HepG2 (cell line): Measurements from ENCODE around the gene ZMYND8. TPM values are rescaled to one million over a fixed set of nuclear protein-coding genes. Genes with fewer than 3 reads are reported as not detected.
A peak's percentile ranks its signal among the peaks of the same experiment; 100 is the strongest.

Source experiments
- AHR ChIP-seq: IDR thresholded peaks from 2 replicates; pipeline ENCODE4 v1.6.1; 2018; ENCODE audit warnings: missing genetic modification reagents, missing compliant biosample characterization
- CENPBD1 ChIP-seq: sonication (generic); formaldehyde crosslinking; IDR thresholded peaks from 2 replicates; pipeline ENCODE4 v1.8.0; 2022; ENCODE audit warnings: missing genetic modification reagents, low read depth, mild to moderate bottlenecking, borderline replicate concordance
- CHD4 ChIP-seq: fragments of 200-600 bp; sonication (generic); IDR thresholded peaks from 2 replicates; pipeline ENCODE4 v1.7.0; 2017; ENCODE audit warnings: mild to moderate bottlenecking, low read length, borderline replicate concordance
- FOSL1 ChIP-seq: sonication (generic); formaldehyde crosslinking; IDR thresholded peaks from 2 replicates; pipeline ENCODE4 v1.9.0; 2021; ENCODE audit warnings: missing genetic modification reagents, borderline replicate concordance
- FOXM1 ChIP-seq: sonication (generic); formaldehyde crosslinking; IDR thresholded peaks from 2 replicates; pipeline ENCODE4 v1.5.0; 2020; ENCODE audit warnings: missing genetic modification reagents
- GPBP1L1 ChIP-seq: sonication (generic); formaldehyde crosslinking; IDR thresholded peaks from 2 replicates; pipeline ENCODE4 v1.5.0; 2020; ENCODE audit warnings: mild to moderate bottlenecking, missing genetic modification reagents
- HNF1A ChIP-seq, 2 experiments: sonication (generic) in 1 of 2; formaldehyde crosslinking in 1 of 2; IDR thresholded peaks; 2 replicates each; pipeline versions ENCODE4 v1.4.0 to v1.6.1; 2016 to 2020; ENCODE audit warnings: borderline replicate concordance in 1 of 2, low read depth in 1 of 2, mild to moderate bottlenecking in 1 of 2, missing genetic modification reagents in 1 of 2
- HNF4G ChIP-seq, 2 experiments: sonication (generic) in 1 of 2; formaldehyde crosslinking in 1 of 2; IDR thresholded peaks; 2 replicates each; pipeline versions ENCODE4 v1.4.0 to v1.6.1; 2011 to 2020; ENCODE audit warnings: borderline replicate concordance in 2 of 2, low read depth in 2 of 2, mild to moderate bottlenecking in 2 of 2, low read length in 1 of 2, missing genetic modification reagents in 1 of 2, moderate library complexity in 1 of 2
- HOXA5 ChIP-seq: sonication (generic); formaldehyde crosslinking; IDR thresholded peaks from 2 replicates; pipeline ENCODE4 v1.4.0; 2020; ENCODE audit warnings: missing genetic modification reagents
- KDM6A ChIP-seq: IDR thresholded peaks from 2 replicates; pipeline ENCODE4 v1.6.1; 2016; ENCODE audit warnings: low read depth
- KLF9 ChIP-seq: IDR thresholded peaks from 2 replicates; pipeline ENCODE4 v1.6.1; 2016; ENCODE audit warnings: low read depth
- NCOA5 ChIP-seq: sonication (generic); formaldehyde crosslinking; IDR thresholded peaks from 2 replicates; pipeline ENCODE4 v1.4.0; 2020; ENCODE audit warnings: missing genetic modification reagents
- PRDM4 ChIP-seq: sonication (generic); formaldehyde crosslinking; IDR thresholded peaks from 2 replicates; pipeline ENCODE4 v1.9.0; 2021; ENCODE audit warnings: missing genetic modification reagents, borderline replicate concordance
- RBFOX2 ChIP-seq: fragments of 200-400 bp; formaldehyde crosslinking; IDR thresholded peaks from 2 replicates; pipeline ENCODE4 v1.6.1; 2017; ENCODE audit warnings: low read depth, mild to moderate bottlenecking, low read length
- SMARCE1 ChIP-seq: fragments of 450-650 bp; IDR thresholded peaks from 2 replicates; pipeline ENCODE4 v1.6.1; 2017; ENCODE audit warnings: borderline replicate concordance
- ZFP82 ChIP-seq: sonication (generic); formaldehyde crosslinking; IDR thresholded peaks from 2 replicates; pipeline ENCODE4 v1.5.1; 2020; ENCODE audit warnings: mild to moderate bottlenecking, missing genetic modification reagents, borderline replicate concordance
- ZNF205 ChIP-seq: IDR thresholded peaks from 2 replicates; pipeline ENCODE4 v1.6.1; 2018; ENCODE audit warnings: missing biosample characterization, missing genetic modification reagents
- ZNF589 ChIP-seq: sonication (generic); formaldehyde crosslinking; conservative IDR thresholded peaks from 2 replicates; pipeline ENCODE4 v1.8.0; 2022; ENCODE audit warnings: mild to moderate bottlenecking, moderate library complexity, missing genetic modification reagents
- ZNF781 ChIP-seq: sonication (generic); formaldehyde crosslinking; IDR thresholded peaks from 2 replicates; pipeline ENCODE4 v1.5.1; 2020; ENCODE audit warnings: borderline replicate concordance, mild to moderate bottlenecking, missing genetic modification reagents; ENCODE audit errors: not compliant biosample characterization
- ZNF850 ChIP-seq: sonication (generic); formaldehyde crosslinking; conservative IDR thresholded peaks from 2 replicates; pipeline ENCODE4 v1.9.0; 2021; ENCODE audit warnings: mild to moderate bottlenecking, missing genetic modification reagents
- ZSCAN22 ChIP-seq: sonication (generic); formaldehyde crosslinking; IDR thresholded peaks from 2 replicates; pipeline ENCODE4 v1.4.0; 2020; ENCODE audit warnings: mild to moderate bottlenecking, missing genetic modification reagents
- polyA plus RNA-seq, 8 experiments: library from polyadenylated mRNA; depleted of rRNA in 3 of 8; stranded (reverse) in 7 of 8; unstranded in 1 of 8; fragments of >200 nt; fragmentation: Illumina TruSeq in 4 of 8; extraction: Trizol in 4 of 8; gene quantifications; 2 replicates each; pipeline versions ENCODE4 v1.2.1 to v1.2.3, GENCODE V29; 2011 to 2016; ENCODE audit warnings: low read depth in 4 of 8, missing spikeins in 1 of 8, mixed read lengths in 1 of 8; ENCODE audit not compliant: insufficient read depth in 1 of 8
- total RNA-seq, 5 experiments: library from RNA; depleted of rRNA; stranded (reverse); fragments of >200 nt; fragmentation: Illumina TruSeq; extraction: Trizol; gene quantifications; 2 replicates each; pipeline ENCODE4 v1.2.3, GENCODE V29; 2016; ENCODE audit warnings: low read depth in 1 of 5

Gene ZMYND8
- total and polyA plus RNA-seq, 2 of the 13 experiments (the other 11 are each of a cell fraction or from before 2014, with no cell fraction given): 53.9 to 84.7 TPM

- TF ChIP-seq PRDM4 (CRISPR knock-in tag): no peak
- no peak for TF ChIP-seq CENPBD1 (CRISPR knock-in tag)
- no peak; the same call in 1 of the 2 replicates for TF ChIP-seq ZFP82 (CRISPR knock-in tag)
- TF ChIP-seq RBFOX2: peak; percentile 44
- no peak for TF ChIP-seq ZSCAN22 (CRISPR knock-in tag)
- no peak for TF ChIP-seq FOSL1
- no peak for TF ChIP-seq GPBP1L1 (CRISPR knock-in tag)
- TF ChIP-seq NCOA5 (CRISPR knock-in tag): no peak
- TF ChIP-seq ZNF781 (CRISPR knock-in tag): no peak
- no peak for TF ChIP-seq ZNF589
- TF ChIP-seq KDM6A: no peak
- no peak for TF ChIP-seq FOXM1 (CRISPR knock-in tag)
- TF ChIP-seq HNF4G (IDR thresholded peaks at IDR 0.05; ENCODE audit: borderline replicate concordance, low read depth, low read length): no peak
- no peak for TF ChIP-seq HNF4G (CRISPR knock-in tag; IDR thresholded peaks at IDR 0.05; ENCODE audit: borderline replicate concordance, low read depth)
- TF ChIP-seq ZNF850 (CRISPR knock-in tag): no peak
- TF ChIP-seq AHR (CRISPR knock-in tag): no peak
- no peak for TF ChIP-seq ZNF205 (CRISPR knock-in tag)
- TF ChIP-seq CHD4: no peak
- no peak for TF ChIP-seq KLF9 (CRISPR knock-in tag)
- peak; percentile 80 for TF ChIP-seq HNF1A (IDR thresholded peaks at IDR 0.05; ENCODE audit: low read depth)
- peak; percentile 79; the same call in 1 of the 2 replicates for TF ChIP-seq HNF1A (CRISPR knock-in tag; IDR thresholded peaks at IDR 0.05; ENCODE audit: borderline replicate concordance)
- no peak for TF ChIP-seq HOXA5 (CRISPR knock-in tag)
- no peak for TF ChIP-seq SMARCE1
Measured at GRCh38 chr20:47353692-47354463, 2.6 kb downstream of the ZMYND8 start (continued).
